Naive thymus-derived CD4-positive, alpha-beta T cell (primary cell): ENCODE results near the gene TM9SF4. TPM values are rescaled to one million over a fixed set of nuclear protein-coding genes. Genes with fewer than 3 reads are reported as not detected.

Experiments used
- ATAC-seq: fragments of 150-1000 bp; cut with Tn5 transposase; 2 replicates; pipeline ENCODE4 v1.10.0; 2021; ENCODE audit warnings: mild to moderate bottlenecking, moderate library complexity
- CTCF ChIA-PET: fragments of 350-600 bp; sonication (Branson Sonifier 250); formaldehyde crosslinking; loops from one replicate; lab custom pipeline; 2021; ENCODE audit warnings: antibody characterized with exemption; lab: Charles Lee
- POLR2A ChIA-PET: fragments of 350-600 bp; sonication (Branson Sonifier 250); formaldehyde crosslinking; loops from one replicate; lab custom pipeline; 2021; ENCODE audit warnings: antibody characterized with exemption, inconsistent platforms; lab: Charles Lee
- DNase-seq, 9 donors: peaks; one replicate each; pipeline versions ENCODE4 v3.0.0 to v3.0.0-alpha.2; 2020 to 2022; ENCODE audit warnings: mixed read lengths in 1 of 9
- H3K27ac ChIP-seq: one replicate; pipeline ENCODE4 v1.7.0; 2013; ENCODE audit warnings: mild to moderate bottlenecking, low read depth, low read length, moderate library complexity
- H3K27me3 ChIP-seq, 2 donors: one replicate each; pipeline ENCODE4 v1.7.0; 2013; ENCODE audit warnings: low read length in 2 of 2, mild to moderate bottlenecking in 2 of 2, moderate library complexity in 2 of 2; ENCODE audit not compliant: control insufficient read depth in 2 of 2, insufficient read depth in 2 of 2
- H3K36me3 ChIP-seq, 3 experiments: 1 replicate in 2 of 3; 2 replicates in 1 of 3; pipeline ENCODE4 v1.7.0; 2013; ENCODE audit warnings: low read length in 3 of 3, mild to moderate bottlenecking in 3 of 3, moderate library complexity in 1 of 3; ENCODE audit not compliant: insufficient read depth in 3 of 3, control insufficient read depth in 2 of 3
- H3K4me1 ChIP-seq, 2 donors: one replicate each; pipeline ENCODE4 v1.7.0; 2013; ENCODE audit warnings: low read length in 2 of 2, mild to moderate bottlenecking in 2 of 2, moderate library complexity in 1 of 2; ENCODE audit not compliant: control insufficient read depth in 2 of 2, insufficient read depth in 2 of 2
- H3K4me3 ChIP-seq: 2 replicates; pipeline ENCODE4 v1.7.0; 2013; ENCODE audit warnings: mild to moderate bottlenecking, low read length
- H3K9me3 ChIP-seq, 3 experiments: 1 replicate in 2 of 3; 2 replicates in 1 of 3; pipeline ENCODE4 v1.7.0; 2013; ENCODE audit warnings: low read length in 3 of 3; ENCODE audit not compliant: control insufficient read depth in 2 of 3
- H3K27ac Mint-ChIP-seq, 9 donors: one replicate each; pipeline ENCODE4 v1.8.0; 2020 to 2022; ENCODE audit warnings: mixed read lengths in 9 of 9, mild to moderate bottlenecking in 8 of 9, moderate library complexity in 5 of 9, inconsistent platforms in 2 of 9
- H3K27me3 Mint-ChIP-seq, 5 donors: one replicate each; pipeline ENCODE4 v1.8.0; 2021 to 2022; ENCODE audit warnings: mixed read lengths in 5 of 5, mild to moderate bottlenecking in 1 of 5
- H3K36me3 Mint-ChIP-seq, 5 donors: one replicate each; pipeline ENCODE4 v1.8.0; 2020 to 2022; ENCODE audit warnings: mixed read lengths in 5 of 5, mild to moderate bottlenecking in 3 of 5, inconsistent platforms in 1 of 5
- H3K4me1 Mint-ChIP-seq, 7 donors: one replicate each; pipeline ENCODE4 v1.8.0; 2020 to 2022; ENCODE audit warnings: mixed read lengths in 7 of 7, mild to moderate bottlenecking in 3 of 7, inconsistent platforms in 1 of 7
- H3K4me3 Mint-ChIP-seq, 10 donors: one replicate each; pipeline ENCODE4 v1.8.0; 2020 to 2022; ENCODE audit warnings: mild to moderate bottlenecking in 10 of 10, mixed read lengths in 10 of 10, moderate library complexity in 6 of 10, inconsistent platforms in 2 of 10
- H3K9me3 Mint-ChIP-seq, 11 donors: one replicate each; pipeline ENCODE4 v1.8.0; 2020 to 2022; ENCODE audit warnings: mixed read lengths in 11 of 11, mild to moderate bottlenecking in 4 of 11, inconsistent platforms in 1 of 11, moderate library complexity in 1 of 11
- intact Hi-C, 2 donors: fragments of 100-400 bp; cut with micrococcal nuclease; formaldehyde crosslinking; loops; one replicate each; pipeline ENCODE4 v1.15.1; 2023
- polyA plus RNA-seq, 2 donors: library from polyadenylated mRNA; unstranded; fragments of 300-500 nt; fragmentation: Illumina TruSeq; gene quantifications; one replicate each; pipeline ENCODE4 v1.2.3, GENCODE V29; 2021
- total RNA-seq, 6 experiments: library from RNA in 5 of 6; stranded (reverse) in 5 of 6; gene quantifications; 1 replicate in 5 of 6; 2 replicates in 1 of 6; pipeline ENCODE4 v1.2.3 and lab custom pipeline; 2021 to 2026

TM9SF4 gene
- total and polyA plus RNA-seq, 7 experiments from 2014 or later: 31.2 to 61.0 (median 41.5) TPM

GRCh38 chr20:32216179-32217142, 106.9 kb downstream of the TM9SF4 start:
- Mint-ChIP-seq H3K27ac (no peak overlapping the region), H3K4me1 (peaks cover 5 to 18% (median 8%) of the 10 kb centered on the region in 7 donors), H3K27me3 (no peaks in the 10 kb centered on the region), H3K4me3 (no peak overlapping the region), H3K9me3 (no peaks in the 10 kb centered on the region), H3K36me3 (peaks cover 11 to 61% (median 23%) of the 10 kb centered on the region in 5 donors)
- H3K9me3 ChIP-seq: no peaks in the 10 kb centered on the region
- intact Hi-C loops: no loop called here
- no peaks in the 10 kb centered on the region for H3K4me1 ChIP-seq
- no peaks in the 10 kb centered on the region for H3K27me3 ChIP-seq
- ATAC-seq: no peak
- H3K27ac ChIP-seq: no peak overlapping the region
- CTCF ChIA-PET: no interaction called here
- no peak overlapping the region for H3K4me3 ChIP-seq
- DNase-seq: no peak
- peaks cover 16 to 73% (median 16%) of the 10 kb centered on the region in 3 experiments for H3K36me3 ChIP-seq
- POLR2A ChIA-PET: interaction anchor here (0.6 to 1.6 kb wide), 2 partner anchors 28 to 1185 kb away, joined by 3 to 4 read pairs; partner anchors contain the start of gene CDK5RAP1

Other genes starting within 250 kb of the TM9SF4 start
- gene DUSP15, start 239.2 kb upstream of the TM9SF4 start, total RNA-seq: not detected
- not detected for gene DUSP15, start 239.2 kb upstream of the TM9SF4 start, polyA plus RNA-seq
- gene TTLL9, start 239.1 kb upstream of the TM9SF4 start, total RNA-seq: not detected
- gene TTLL9, start 239.1 kb upstream of the TM9SF4 start, polyA plus RNA-seq: not detected
- gene PDRG1, start 157.7 kb upstream of the TM9SF4 start, total RNA-seq: 10 to 100 TPM in 3 of 5 experiments, 1 to 10 TPM in 2; 7.5 to 13.6 (median 11.4) TPM
- 10 to 100 TPM; 13.8 to 25.0 TPM for gene PDRG1, start 157.7 kb upstream of the TM9SF4 start, polyA plus RNA-seq
- under 1 TPM in 1 of 5 experiments, not detected in 4; 0.05 TPM for gene XKR7, start 141.6 kb upstream of the TM9SF4 start, total RNA-seq
- not detected for gene XKR7, start 141.6 kb upstream of the TM9SF4 start, polyA plus RNA-seq
- gene CCM2L, start 99.3 kb upstream of the TM9SF4 start, total RNA-seq: not detected
- not detected for gene CCM2L, start 99.3 kb upstream of the TM9SF4 start, polyA plus RNA-seq
- gene HCK, start 57.5 kb upstream of the TM9SF4 start, total RNA-seq: 100 to 1,000 TPM in 1 of 5 experiments, 10 to 100 TPM in 1, 1 to 10 TPM in 2, under 1 TPM in 1; 0.51 to 129 (median 1.9) TPM
- gene HCK, start 57.5 kb upstream of the TM9SF4 start, polyA plus RNA-seq: under 1 TPM; 0.09 to 0.46 TPM
- 10 to 100 TPM; 15.6 to 30.1 (median 17.6) TPM for gene PLAGL2, start 98.0 kb downstream of the TM9SF4 start, total RNA-seq
- gene PLAGL2, start 98.0 kb downstream of the TM9SF4 start, polyA plus RNA-seq: 1 to 10 TPM; 3.1 to 5.1 TPM
- gene POFUT1, start 98.2 kb downstream of the TM9SF4 start, total RNA-seq: 10 to 100 TPM; 12.5 to 32.2 (median 19.7) TPM
- gene POFUT1, start 98.2 kb downstream of the TM9SF4 start, polyA plus RNA-seq: 10 to 100 TPM; 16.8 to 18.0 TPM
- 10 to 100 TPM in 4 of 5 experiments, 1 to 10 TPM in 1; 9.3 to 19.5 (median 11.5) TPM for gene KIF3B, start 167.9 kb downstream of the TM9SF4 start, total RNA-seq
- gene KIF3B, start 167.9 kb downstream of the TM9SF4 start, polyA plus RNA-seq: 1 to 10 TPM; 1.5 to 2.7 TPM
- gene ASXL1, start 248.6 kb downstream of the TM9SF4 start, total RNA-seq: 100 to 1,000 TPM; 106 to 200 (median 158) TPM
- 10 to 100 TPM; 14.7 to 18.8 TPM for gene ASXL1, start 248.6 kb downstream of the TM9SF4 start, polyA plus RNA-seq